ENCODE measurements around the gene SDK1. TPM values are rescaled to one million over a fixed set of nuclear protein-coding genes. Genes with fewer than 3 reads are reported as not detected.

SDK1 gene
- total RNA-seq, 2 donors from 2014 or later = 19.8 to 32.4 TPM

DNA sequence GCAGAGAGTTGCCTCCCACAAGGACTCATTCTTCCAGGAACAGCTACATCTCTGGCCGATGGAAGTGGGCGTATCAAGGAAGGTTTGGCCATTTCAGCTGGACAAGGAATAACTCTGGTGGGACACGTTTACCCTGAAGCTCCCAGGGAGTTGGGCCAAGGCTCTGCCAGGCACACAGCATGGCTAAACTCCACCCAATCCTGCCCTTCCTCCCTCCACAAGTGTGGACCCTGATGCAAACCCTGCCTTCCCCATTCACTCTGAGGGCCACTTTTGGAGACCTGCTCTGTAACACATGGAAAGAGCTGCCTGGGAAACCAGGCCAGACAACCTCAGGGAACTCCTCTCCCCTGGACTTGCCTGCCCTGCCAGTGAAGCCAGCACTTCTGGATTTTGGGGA lies 973.2 kb downstream of the SDK1 start:
- DNase-seq (no peak), ATAC-seq (no peak)
- no peak overlapping the region for H3K27ac ChIP-seq
- H3K4me1 ChIP-seq = no peaks in the 10 kb centered on the region
- TF ChIP-seq POLR2A (IDR thresholded peaks at IDR 0.05) = no peak
- TF ChIP-seq, protein P1, sequence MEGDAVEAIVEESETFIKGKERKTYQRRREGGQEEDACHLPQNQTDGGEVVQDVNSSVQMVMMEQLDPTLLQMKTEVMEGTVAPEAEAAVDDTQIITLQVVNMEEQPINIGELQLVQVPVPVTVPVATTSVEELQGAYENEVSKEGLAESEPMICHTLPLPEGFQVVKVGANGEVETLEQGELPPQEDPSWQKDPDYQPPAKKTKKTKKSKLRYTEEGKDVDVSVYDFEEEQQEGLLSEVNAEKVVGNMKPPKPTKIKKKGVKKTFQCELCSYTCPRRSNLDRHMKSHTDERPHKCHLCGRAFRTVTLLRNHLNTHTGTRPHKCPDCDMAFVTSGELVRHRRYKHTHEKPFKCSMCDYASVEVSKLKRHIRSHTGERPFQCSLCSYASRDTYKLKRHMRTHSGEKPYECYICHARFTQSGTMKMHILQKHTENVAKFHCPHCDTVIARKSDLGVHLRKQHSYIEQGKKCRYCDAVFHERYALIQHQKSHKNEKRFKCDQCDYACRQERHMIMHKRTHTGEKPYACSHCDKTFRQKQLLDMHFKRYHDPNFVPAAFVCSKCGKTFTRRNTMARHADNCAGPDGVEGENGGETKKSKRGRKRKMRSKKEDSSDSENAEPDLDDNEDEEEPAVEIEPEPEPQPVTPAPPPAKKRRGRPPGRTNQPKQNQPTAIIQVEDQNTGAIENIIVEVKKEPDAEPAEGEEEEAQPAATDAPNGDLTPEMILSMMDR (IDR thresholded peaks at IDR 0.05) = no peak
- no peaks in the 10 kb centered on the region for H3K27me3 ChIP-seq
- H3K36me3 ChIP-seq (replicated peaks in 1 of 2; ENCODE audit: insufficient read depth in 1 of 2, low read depth in 2 of 2) = no peaks in the 10 kb centered on the region
- intact Hi-C loops (cut with DNase I) = no loop called here
- WGBS, 2 donors = 64 to 71% methylated on average over 3 of the region's 3 CpGs
- H3K4me3 ChIP-seq = no peak overlapping the region
- H3K9me3 ChIP-seq = peaks cover 0 to 8% (median 0%) of the 10 kb centered on the region in 3 donors

DNA sequence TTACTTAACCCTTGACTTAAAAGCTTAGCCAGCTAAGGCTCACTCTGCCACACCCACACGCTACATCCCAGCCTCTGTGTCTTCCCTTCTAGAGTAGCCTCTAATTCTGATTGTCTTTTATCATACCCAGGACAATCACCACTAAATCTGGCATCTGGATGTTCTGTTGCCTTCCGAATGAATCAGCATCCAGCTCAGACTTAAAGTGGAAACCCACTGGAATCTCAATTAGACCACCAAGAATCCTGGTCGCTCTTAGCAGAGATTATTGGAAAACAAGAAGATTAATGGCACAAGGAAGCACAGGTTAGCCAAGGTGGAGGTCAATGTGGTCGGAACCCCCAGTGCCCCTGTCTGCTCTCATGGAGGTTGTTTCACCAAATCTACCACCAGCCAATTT lies 976.9 kb downstream of the SDK1 start:
- H3K27ac ChIP-seq = no peak overlapping the region
- no peak for ATAC-seq
- no peak for DNase-seq
- TF ChIP-seq, protein P1 (IDR thresholded peaks at IDR 0.05) = no peak
- no peak for TF ChIP-seq POLR2A (IDR thresholded peaks at IDR 0.05)
- H3K36me3 ChIP-seq (replicated peaks in 1 of 2; ENCODE audit: insufficient read depth in 1 of 2, low read depth in 2 of 2) = no peaks in the 10 kb centered on the region
- intact Hi-C loops (cut with DNase I) = no loop called here
- no peaks in the 10 kb centered on the region for H3K4me1 ChIP-seq
- WGBS, 2 donors = 57 to 65% methylated on average over 4 of the region's 4 CpGs
- H3K27me3 ChIP-seq = no peaks in the 10 kb centered on the region
- H3K4me3 ChIP-seq = no peak overlapping the region
- peaks cover 0 to 8% (median 0%) of the 10 kb centered on the region in 3 donors for H3K9me3 ChIP-seq

DNA sequence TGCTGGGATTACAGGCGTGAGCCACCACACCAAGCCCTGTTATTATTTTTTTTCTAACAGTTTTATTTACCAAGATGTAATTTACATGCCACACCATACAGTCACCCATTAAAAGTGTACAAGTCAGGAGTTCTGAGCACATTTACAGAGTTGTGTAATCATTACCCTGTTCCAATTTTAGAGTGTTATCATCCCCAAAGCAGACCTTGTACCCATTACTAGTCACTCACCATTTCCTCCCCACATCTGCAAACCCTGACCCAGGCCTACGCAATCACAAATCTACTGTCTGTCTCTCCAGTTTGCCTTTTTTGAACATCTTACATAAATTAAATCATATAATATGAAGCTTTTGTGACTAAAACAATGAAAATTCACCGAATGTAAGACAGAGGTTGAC lies 978.2 kb downstream of the SDK1 start:
- no peak overlapping the region for H3K27ac ChIP-seq
- peaks cover 0 to 5% (median 0%) of the 10 kb centered on the region in 3 donors for H3K9me3 ChIP-seq
- ATAC-seq (no peak), DNase-seq (no peak)
- no peak overlapping the region for H3K4me3 ChIP-seq
- intact Hi-C loops (cut with DNase I) = no loop called here
- WGBS, 2 donors = 65 to 71% methylated on average over 3 of the region's 3 CpGs
- TF ChIP-seq, protein P1 (IDR thresholded peaks at IDR 0.05) = no peak
- TF ChIP-seq POLR2A (IDR thresholded peaks at IDR 0.05) = no peak
- H3K27me3 ChIP-seq = no peaks in the 10 kb centered on the region
- no peaks in the 10 kb centered on the region for H3K36me3 ChIP-seq (replicated peaks in 1 of 2; ENCODE audit: insufficient read depth in 1 of 2, low read depth in 2 of 2)
- no peaks in the 10 kb centered on the region for H3K4me1 ChIP-seq

DNA sequence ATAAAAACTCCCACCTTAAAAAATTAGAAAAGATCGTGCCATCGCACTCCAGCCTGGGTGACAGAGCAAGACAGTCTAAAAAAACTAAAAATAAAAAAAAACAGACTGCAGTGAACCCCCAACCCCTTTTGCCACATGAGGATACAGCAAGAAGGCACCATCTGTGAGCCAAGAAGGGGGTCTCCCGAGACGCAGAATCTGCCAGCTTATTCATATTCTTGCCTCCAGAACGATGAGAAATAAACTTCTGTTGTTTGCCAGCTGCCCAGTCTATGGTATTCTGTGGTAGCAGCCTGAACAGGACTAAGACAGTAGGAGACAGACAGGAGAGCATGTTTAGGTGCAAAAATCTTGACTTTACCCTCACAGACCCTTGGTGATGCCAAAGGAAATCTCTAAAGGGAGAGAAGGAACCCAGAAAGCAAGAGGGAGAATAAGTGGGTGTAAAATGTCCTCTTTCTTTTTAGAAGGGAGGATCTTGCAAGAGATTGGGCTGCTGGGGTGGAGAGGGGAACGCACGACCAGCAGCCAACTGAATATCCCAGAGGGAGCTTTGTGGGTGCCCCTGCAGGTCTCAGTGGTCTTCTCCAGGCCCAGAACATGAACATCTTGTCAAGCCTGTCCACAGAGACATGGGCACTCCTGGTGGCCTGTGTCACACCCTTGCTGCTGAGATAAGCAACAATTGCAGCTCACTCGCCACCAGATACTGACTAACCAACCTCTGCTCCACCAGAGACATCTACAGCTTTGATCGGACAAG lies 980.4 kb downstream of the SDK1 start:
- Histone ChIP-seq H3K27ac (no peak overlapping the region), H3K27me3 (no peaks in the 10 kb centered on the region), H3K9me3 (no peaks in the 10 kb centered on the region), H3K4me3 (no peak overlapping the region), H3K36me3 (replicated peaks in 1 of 2; ENCODE audit: insufficient read depth in 1 of 2, low read depth in 2 of 2) (no peaks in the 10 kb centered on the region), H3K4me1 (no peaks in the 10 kb centered on the region)
- intact Hi-C loops (cut with DNase I) = no loop called here
- WGBS, 2 donors = 71 to 74% methylated on average over 8 to 9 of the region's 9 CpGs
- ATAC-seq = no peak
- TF ChIP-seq POLR2A (IDR thresholded peaks at IDR 0.05) = no peak
- TF ChIP-seq, protein P1 (IDR thresholded peaks at IDR 0.05) = no peak
- DNase-seq = no peak

All from body of pancreas (tissue), 4 donors.